GM21737 (cell line): ENCODE measurements around the gene KCNK7.

Source experiments
- ATAC-seq: cut with Tn5 transposase; IDR thresholded peaks from one replicate; pipeline ENCODE4 v1.9.1; 2021; ENCODE audit warnings: mild to moderate bottlenecking, moderate library complexity; ENCODE audit not compliant: unreplicated experiment

Gene KCNK7

GRCh38 chr11:65558930-65559509 lies 36.6 kb downstream of the KCNK7 start:
- ATAC-seq, result no peak

DNA sequence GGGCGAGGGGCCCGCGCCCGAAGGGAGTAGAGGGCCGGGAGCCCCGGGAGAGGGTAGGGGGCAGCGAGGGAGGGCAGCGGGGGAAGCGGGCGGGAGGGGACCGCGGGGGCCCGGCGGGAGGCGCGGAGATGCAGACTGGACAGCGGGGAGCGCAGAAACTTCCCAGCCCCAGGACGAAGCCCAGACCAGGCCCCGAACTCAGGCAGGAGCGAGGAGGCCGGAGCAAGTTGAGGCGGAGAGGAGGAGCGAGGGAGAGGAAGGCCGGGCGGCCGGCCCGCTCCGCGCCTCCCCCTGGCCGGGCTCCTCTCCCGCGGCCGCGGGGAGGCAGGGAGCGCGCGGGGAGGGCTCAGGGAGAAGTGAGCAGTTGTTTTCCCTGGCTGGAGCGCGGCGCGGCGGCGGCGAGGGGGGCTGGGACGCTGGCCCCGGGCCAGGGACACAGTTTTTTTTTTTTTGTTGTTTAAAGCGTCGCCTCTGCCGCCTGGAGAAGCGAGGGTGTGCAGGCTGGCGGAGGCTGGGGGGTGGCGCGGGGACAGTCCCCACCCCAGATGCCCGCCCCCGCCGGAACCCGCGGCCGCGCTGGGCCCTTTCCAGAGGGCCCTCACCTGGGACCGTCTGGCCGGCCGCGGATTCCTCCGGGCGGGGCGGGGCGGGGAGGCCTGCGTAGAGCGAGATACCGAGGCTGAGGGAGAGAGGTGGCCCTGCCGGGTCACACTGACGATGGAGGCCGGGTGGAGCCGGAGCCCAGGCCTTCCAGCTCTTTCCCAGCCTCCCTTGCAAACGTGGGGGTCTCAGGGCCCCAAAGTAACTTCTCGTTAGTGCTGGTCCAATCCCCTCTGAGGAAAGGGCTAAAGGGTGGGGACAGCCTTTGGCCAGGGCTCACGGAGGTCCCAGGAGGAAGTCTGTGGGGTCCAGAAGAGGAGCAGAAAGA lies 37.3 kb downstream of the KCNK7 start, which contains the start of gene LTBP3:
TSS of gene LTBP3 (minus strand) at position 358 of the 928 bp plus-strand sequence. CDS start 400 bp downstream, outside the sequence.
- no peak for ATAC-seq

DNA sequence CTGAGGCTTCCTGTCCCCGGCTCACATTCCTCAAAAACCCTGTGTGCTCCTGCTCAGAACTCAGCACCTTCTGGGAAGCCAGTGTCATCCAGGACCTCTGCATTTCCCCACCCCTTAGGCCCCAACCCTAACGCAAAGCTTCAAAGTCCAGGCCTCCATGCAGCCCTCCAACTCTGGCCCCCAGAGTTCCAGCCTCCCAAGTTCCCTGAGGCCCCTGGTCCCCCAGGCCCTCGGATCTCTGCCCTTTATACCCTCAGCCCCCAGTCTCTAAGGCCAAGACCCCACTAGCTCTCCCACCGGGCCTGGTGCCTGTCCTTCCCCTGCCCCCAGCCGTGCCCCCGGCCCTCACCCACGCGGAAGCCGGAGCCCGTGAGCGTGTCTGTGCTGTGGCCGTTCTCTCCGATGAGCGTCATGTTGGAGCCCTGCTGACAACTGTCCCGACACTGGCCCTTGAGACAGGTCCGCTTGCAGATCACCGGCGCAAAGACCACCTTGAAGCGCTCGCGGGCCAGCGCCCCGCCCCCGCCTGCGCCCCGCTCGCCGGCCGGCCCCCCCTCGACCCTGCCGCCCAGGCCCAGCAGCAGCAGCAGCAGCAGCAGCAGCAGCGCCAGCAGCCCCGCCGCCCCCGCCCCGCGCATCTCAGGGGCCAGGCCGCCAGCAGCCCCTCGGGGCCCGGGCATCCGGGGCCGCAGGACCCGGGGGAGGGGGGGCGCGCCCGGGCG lies 38.2 kb downstream of the KCNK7 start:
- ATAC-seq, result no peak

- ATAC-seq, result no peak
Observed at GRCh38 chr11:65556470-65557279, 38.9 kb downstream of the KCNK7 start.

DNA sequence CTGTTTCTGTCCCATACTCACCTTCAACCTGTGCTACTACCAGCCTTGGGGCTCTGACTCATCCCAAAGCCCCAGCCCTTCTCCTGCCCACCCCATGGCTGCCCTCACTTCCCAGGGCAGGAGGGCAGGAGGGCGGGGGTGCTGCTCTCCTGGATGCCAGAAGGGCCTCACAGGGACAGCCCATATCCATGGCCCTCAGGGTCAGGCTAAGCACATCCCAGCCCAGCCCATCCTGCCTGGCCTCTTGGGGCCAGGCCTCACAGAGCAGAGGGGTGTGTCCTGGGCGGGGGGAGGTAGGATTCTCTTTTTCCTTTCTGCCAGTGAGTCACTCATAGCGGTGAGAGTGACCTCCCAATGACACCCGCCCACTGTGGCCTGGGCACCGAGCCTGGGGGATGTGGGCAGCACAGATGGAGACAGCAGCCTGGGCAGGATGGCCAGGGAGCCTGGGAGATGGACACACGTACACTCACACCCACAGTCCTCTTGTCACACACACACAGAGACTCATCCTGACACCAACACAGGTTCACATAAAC lies 39.8 kb downstream of the KCNK7 start:
- no peak for ATAC-seq

GRCh38 chr11:65554842-65555430 lies 40.7 kb downstream of the KCNK7 start:
- ATAC-seq, result no peak

GRCh38 chr11:65554057-65554818 lies 41.4 kb downstream of the KCNK7 start:
- ATAC-seq, result no peak

DNA sequence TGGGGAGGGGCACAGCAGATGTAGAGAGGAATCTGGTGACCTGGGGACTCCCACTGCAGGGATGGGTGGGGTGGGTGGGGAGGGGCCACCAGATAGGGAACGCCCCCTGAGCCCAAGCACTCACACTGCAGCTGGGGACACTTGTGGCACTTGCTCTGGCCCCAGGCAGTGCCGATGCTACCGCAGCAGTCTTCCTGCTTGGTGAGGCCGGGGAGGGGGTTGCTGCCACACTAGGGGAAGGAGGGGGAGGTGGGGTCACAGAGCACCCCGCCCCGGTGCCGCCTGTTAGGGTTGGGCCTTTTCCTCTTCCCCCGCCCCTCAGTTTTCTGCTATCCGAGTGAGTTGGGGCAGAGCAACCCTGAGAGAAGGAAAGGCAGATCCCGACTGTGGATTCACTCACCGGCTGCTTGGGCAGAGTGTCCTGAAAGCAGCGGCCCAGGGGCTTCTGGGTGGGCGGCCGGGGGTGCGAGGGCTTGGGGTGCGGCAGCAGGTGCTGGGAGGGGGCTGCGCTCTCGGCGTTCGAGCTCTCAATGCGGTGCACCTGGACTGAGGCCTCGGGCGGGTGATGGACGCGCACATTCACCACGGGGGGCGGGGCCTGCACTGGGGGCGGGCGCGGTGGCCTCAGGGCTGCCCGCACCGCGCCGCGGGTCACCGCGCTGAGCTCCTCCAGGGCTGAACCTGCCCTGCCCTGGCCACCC lies 42.1 kb downstream of the KCNK7 start:
- no peak for ATAC-seq

GRCh38 chr11:65552388-65552951 lies 43.1 kb downstream of the KCNK7 start:
- no peak for ATAC-seq

- peak; percentile 49 for ATAC-seq
Observed at GRCh38 chr11:65551572-65552387, 43.8 kb downstream of the KCNK7 start.

- no peak for ATAC-seq
Observed at GRCh38 chr11:65549096-65549495, 46.5 kb downstream of the KCNK7 start.

DNA sequence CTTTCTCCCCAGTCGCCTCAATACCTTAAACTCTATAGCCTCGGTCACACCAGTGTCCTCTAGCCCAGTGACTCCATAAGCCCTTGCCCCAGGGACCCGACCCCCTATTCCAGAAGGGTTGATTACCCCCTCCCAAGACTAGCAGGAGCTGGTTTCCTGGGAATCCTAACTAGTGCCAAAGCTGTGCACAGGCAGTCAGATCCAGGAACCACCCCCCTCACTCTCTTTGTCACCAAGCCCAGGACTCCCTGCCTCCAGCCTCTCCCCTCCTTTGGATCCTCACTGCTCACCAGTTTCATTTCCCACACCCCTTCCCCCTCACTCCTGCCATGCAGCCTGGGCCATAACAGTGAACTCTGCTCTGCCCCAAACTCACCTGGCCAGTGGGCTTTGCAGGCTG lies 47.2 kb downstream of the KCNK7 start:
- ATAC-seq, result no peak

DNA sequence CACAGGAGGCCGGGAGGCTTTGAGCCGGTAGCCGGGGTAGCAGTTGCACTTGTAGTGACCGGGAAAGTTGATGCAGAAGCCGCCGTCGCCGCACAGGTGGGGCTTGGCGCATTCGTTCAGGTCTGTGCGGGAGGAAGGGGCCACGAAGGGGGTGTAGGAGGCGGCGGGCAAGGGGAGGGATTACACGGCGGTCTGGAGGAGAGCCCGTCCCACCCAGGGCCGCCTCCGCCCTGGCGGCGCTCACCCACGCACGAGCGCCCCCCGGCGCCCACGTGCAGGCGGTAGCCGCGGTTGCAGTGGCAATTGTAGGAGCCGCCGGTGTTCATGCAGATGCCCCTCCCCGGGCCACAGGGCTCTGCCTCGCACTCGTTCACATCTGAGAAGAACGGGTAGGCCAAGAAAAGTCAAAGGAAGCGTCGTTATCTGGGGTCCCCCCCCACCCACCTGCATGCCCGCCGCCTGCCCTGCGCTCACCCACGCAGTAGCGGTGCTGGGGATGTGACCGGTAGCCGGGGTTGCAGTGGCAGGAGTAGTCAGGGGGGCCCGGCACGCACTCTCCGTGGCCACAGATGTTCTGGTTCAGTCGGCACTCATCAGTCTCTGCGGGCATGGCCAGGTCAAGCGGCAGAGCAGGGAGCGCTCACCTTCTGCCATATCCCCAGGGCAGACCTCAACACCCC lies 48.0 kb downstream of the KCNK7 start:
- ATAC-seq, result no peak

- ATAC-seq, result peak; percentile 57
Observed at GRCh38 chr11:65546217-65546958, 49.2 kb downstream of the KCNK7 start.

- no peak for ATAC-seq
Observed at GRCh38 chr11:65545853-65546216, 49.8 kb downstream of the KCNK7 start.
